ENCODE measurements around the gene CCL14. TPM values are rescaled to one million over a fixed set of nuclear protein-coding genes. Genes with fewer than 3 reads are reported as not detected.
"Not testable (repeated sequence)": the region's sequence is repeated elsewhere in the genome, so short reads cannot be mapped to it uniquely, and the experiment has no call there.

Gene CCL14
- total and polyA plus RNA-seq, 2 donors from 2014 or later, result 14.2 to 134 TPM

GRCh38 chr17:36019423-36019822, 32.9 kb upstream of the CCL14 start:
- Histone ChIP-seq H3K9ac (ENCODE audit: low read length in 3 of 3) (no peak overlapping the region), H3K36me3 (ENCODE audit: control insufficient read depth in 2 of 3, insufficient read depth in 3 of 3, low read length in 3 of 3) (no peaks in the 10 kb centered on the region), H3K27me3 (ENCODE audit: control insufficient read depth, insufficient read depth, low read length) (no peaks in the 10 kb centered on the region), H3K4me3 (ENCODE audit: low read length in 3 of 3) (no peak overlapping the region), H3K9me3 (ENCODE audit: control insufficient read depth in 2 of 3, insufficient read depth in 1 of 3, low read length in 3 of 3) (no peaks in the 10 kb centered on the region), H3K4me1 (ENCODE audit: control insufficient read depth in 2 of 3, insufficient read depth in 2 of 3, low read depth in 1 of 3, low read length in 3 of 3) (no peaks in the 10 kb centered on the region), H3K27ac (ENCODE audit: low read depth in 2 of 2, low read length in 2 of 2) (no peak overlapping the region)
- no peak for TF ChIP-seq CTCF (IDR thresholded peaks at IDR 0.05; ENCODE audit: borderline replicate concordance, extremely low read depth, insufficient read depth)
- intact Hi-C loops (cut with DNase I), result no loop called here
- DNase-seq (no peak), FAIRE-seq (no peak)

- Histone ChIP-seq H3K27me3 (ENCODE audit: control insufficient read depth, insufficient read depth, low read length) (no peaks in the 10 kb centered on the region), H3K4me1 (ENCODE audit: control insufficient read depth in 2 of 3, insufficient read depth in 2 of 3, low read depth in 1 of 3, low read length in 3 of 3) (no peaks in the 10 kb centered on the region), H3K27ac (ENCODE audit: low read depth in 2 of 2, low read length in 2 of 2) (no peak within 1 kb of the TSS), H3K36me3 (ENCODE audit: control insufficient read depth in 2 of 3, insufficient read depth in 3 of 3, low read length in 3 of 3) (no peaks in the 10 kb centered on the region), H3K9ac (ENCODE audit: low read length in 3 of 3) (no peak within 1 kb of the TSS), H3K4me3 (ENCODE audit: low read length in 3 of 3) (no peak within 1 kb of the TSS), H3K9me3 (ENCODE audit: control insufficient read depth in 2 of 3, insufficient read depth in 1 of 3, low read length in 3 of 3) (no peaks in the 10 kb centered on the region)
- FAIRE-seq, result no peak
- peak in 1 of 5 donors; percentile 26 for DNase-seq
- no peak for TF ChIP-seq CTCF (IDR thresholded peaks at IDR 0.05; ENCODE audit: borderline replicate concordance, extremely low read depth, insufficient read depth)
- intact Hi-C loops (cut with DNase I), result no loop called here
Observed at GRCh38 chr17:36017799-36018198, 31.3 kb upstream of the CCL14 start, which contains the start of gene CCL23. Gene CCL23 (minus strand): TSS chr17:36017972. CDS start chr17:36017897, 75 bp downstream.

GRCh38 chr17:36016555-36016954, 30.0 kb upstream of the CCL14 start:
- DNase-seq (no peak), FAIRE-seq (no peak)
- H3K27me3 ChIP-seq (ENCODE audit: control insufficient read depth, insufficient read depth, low read length), result no peaks in the 10 kb centered on the region
- no peaks in the 10 kb centered on the region for H3K36me3 ChIP-seq (ENCODE audit: control insufficient read depth in 2 of 3, insufficient read depth in 3 of 3, low read length in 3 of 3)
- H3K4me3 ChIP-seq (ENCODE audit: low read length in 3 of 3), result no peak overlapping the region
- no peaks in the 10 kb centered on the region for H3K9me3 ChIP-seq (ENCODE audit: control insufficient read depth in 2 of 3, insufficient read depth in 1 of 3, low read length in 3 of 3)
- H3K9ac ChIP-seq (ENCODE audit: low read length in 3 of 3), result no peak overlapping the region
- intact Hi-C loops (cut with DNase I), result no loop called here
- no peaks in the 10 kb centered on the region for H3K4me1 ChIP-seq (ENCODE audit: control insufficient read depth in 2 of 3, insufficient read depth in 2 of 3, low read depth in 1 of 3, low read length in 3 of 3)
- H3K27ac ChIP-seq (ENCODE audit: low read depth in 2 of 2, low read length in 2 of 2), result no peak overlapping the region
- no peak for TF ChIP-seq CTCF (IDR thresholded peaks at IDR 0.05; ENCODE audit: borderline replicate concordance, extremely low read depth, insufficient read depth)

GRCh38 chr17:36015895-36016294, 29.4 kb upstream of the CCL14 start:
- H3K9me3 ChIP-seq (ENCODE audit: control insufficient read depth in 2 of 3, insufficient read depth in 1 of 3, low read length in 3 of 3); H3K27me3 ChIP-seq (ENCODE audit: control insufficient read depth, insufficient read depth, low read length); H3K4me3 ChIP-seq (ENCODE audit: low read length in 3 of 3); H3K36me3 ChIP-seq (ENCODE audit: control insufficient read depth in 2 of 3, insufficient read depth in 3 of 3, low read length in 3 of 3); H3K27ac ChIP-seq (ENCODE audit: low read depth in 2 of 2, low read length in 2 of 2); intact Hi-C loops (cut with DNase I); H3K4me1 ChIP-seq (ENCODE audit: control insufficient read depth in 2 of 3, insufficient read depth in 2 of 3, low read depth in 1 of 3, low read length in 3 of 3); FAIRE-seq; H3K9ac ChIP-seq (ENCODE audit: low read length in 3 of 3); DNase-seq: not testable (repeated sequence)
